ENCODE results near the gene ATXN7L3.
"Not testable (repeated sequence)": the region's sequence is repeated elsewhere in the genome, so short reads cannot be mapped to it uniquely, and the experiment has no call there.

The ATXN7L3 gene, protein sequence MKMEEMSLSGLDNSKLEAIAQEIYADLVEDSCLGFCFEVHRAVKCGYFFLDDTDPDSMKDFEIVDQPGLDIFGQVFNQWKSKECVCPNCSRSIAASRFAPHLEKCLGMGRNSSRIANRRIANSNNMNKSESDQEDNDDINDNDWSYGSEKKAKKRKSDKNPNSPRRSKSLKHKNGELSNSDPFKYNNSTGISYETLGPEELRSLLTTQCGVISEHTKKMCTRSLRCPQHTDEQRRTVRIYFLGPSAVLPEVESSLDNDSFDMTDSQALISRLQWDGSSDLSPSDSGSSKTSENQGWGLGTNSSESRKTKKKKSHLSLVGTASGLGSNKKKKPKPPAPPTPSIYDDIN

DNA sequence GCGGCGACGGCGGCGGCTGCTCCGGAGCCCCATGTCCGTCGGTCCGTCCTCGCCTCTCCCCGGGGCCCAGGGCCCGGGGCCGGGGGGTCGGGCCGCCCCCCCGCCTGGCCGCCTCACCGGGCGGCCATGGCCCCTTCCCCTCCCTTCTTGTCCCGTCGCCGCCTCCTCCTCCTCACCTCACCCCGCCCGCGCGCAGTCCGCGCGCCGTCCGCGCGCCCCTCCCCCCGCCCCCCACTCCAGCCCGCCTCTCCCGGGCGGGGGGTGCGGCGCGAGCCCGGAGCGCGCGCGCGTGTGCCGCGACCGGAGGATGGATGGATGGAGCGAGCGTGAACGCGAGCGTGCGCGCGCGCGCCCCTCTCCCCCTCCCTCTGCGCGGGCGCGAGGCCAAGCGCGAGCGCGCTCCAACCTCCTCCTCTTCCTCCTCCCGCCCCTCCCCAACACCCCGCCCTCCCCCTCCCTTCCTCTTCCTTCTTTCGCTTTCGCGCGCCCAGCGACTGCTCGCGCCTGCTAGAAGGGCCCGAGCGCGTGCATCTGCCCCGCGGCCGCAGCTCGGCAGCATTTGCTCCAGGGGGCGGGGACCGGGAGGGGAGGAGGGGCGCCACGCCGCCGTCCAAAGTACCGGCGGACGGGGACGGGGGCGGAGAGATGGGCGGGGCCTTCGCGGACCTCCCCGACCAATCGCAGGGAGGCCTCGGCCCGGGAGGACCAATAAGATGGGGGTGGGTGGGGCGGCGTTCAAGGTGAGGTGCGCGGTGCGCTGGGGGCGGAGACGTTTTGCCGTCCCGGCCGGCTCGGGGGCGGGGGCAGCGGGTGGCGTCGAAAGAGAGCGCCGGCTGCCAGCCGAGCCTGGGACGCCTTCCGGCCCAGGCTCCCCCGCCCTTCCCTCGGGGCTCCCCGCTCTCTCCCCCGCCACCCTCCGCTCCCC lies at the start of gene ATXN7L3:
TSS of gene ATXN7L3 (minus strand) at position 332 of the 925 bp plus-strand sequence. CDS start 1,814 bp downstream, outside the sequence.
- peak; percentile 97 for DNase-seq (ENCODE audit: low spot score)

DNA sequence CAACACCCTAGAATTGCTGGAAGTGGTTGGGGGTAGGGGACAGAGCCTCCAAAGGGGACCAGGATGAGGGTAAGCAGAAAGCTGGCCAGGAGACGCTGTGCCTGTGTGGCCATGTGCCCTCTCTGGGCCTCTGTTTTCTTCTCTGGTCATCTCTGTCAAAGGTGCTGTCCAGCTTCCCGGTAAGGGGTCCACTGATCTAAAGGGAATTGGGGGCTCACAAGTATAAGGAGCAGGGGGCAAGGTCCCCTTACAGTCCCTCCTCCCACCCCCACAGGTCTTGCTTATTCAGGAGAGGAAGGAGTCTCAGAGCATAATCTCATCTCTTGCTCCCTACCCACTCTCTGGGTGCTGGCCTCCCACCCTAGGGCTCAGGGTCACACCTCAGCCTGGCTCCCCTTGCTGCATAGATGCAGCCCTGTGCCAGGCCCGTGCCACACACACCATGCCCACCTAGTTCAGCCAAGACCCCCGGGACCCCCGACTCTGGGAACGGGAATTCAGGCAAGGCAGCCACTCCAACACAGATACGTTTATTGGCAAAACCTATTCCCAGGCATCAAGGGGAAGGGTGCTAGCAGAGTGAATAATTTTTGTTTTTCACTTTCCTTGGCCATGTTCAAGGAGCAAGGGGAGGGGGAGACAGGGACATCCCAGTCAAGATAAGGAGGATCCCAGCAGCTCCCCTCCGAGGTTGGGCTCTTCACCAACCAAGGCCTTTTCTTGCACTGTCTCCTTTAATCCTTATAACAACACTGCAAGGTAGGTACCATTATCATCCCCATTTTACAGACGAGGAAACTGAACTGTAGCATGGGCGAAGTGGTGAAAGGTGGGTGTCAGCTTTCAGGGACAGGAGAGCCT lies 48.4 kb upstream of the ATXN7L3 start:
- DNase-seq (ENCODE audit: low spot score), result no peak

DNA sequence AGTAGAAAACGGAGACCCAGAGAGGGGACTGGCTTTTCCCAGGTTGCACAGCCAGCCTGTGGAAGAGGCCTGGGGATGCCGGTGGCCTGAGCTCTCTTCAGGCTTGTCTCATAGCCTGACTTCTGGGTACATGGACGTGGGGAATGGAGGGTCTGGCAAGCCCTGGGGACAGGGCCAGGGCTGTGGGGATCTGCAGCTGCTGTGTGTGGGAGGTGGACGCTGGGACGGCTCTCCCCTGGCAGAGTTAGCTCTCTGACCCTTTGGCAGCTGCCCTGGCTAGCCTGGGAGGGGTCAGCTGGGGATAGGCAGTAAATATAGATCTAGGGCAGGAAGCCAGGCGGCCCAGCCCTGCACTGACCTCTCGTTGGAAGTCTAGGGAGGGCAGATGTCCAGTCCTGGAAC lies 47.8 kb upstream of the ATXN7L3 start:
- DNase-seq (ENCODE audit: low spot score), result no peak

DNA sequence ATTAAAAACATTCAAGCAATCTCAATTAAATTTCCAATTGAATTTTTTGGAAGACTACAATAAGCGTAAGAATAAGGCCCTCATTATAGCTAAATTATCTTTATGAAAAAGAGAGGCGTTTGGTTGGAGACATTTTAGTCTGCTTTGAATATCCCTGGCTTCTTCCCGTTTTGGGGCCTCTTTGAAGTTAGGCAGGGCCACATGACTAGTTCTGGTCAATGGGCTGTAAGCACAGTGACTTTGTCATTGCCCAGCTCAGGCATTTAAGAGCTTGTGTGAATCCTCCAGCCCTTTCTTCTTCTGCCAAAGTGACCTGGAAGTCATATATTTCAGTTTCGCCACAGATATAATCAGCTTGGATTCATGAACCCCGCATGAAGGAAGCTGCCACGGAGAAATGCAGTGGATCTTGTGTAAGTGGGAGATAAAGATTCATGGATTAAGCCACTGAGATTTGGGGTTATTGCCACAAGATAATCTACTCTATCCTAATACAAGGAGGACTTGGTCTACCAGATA lies 41.5 kb upstream of the ATXN7L3 start:
- DNase-seq (ENCODE audit: low spot score), result no peak

DNA sequence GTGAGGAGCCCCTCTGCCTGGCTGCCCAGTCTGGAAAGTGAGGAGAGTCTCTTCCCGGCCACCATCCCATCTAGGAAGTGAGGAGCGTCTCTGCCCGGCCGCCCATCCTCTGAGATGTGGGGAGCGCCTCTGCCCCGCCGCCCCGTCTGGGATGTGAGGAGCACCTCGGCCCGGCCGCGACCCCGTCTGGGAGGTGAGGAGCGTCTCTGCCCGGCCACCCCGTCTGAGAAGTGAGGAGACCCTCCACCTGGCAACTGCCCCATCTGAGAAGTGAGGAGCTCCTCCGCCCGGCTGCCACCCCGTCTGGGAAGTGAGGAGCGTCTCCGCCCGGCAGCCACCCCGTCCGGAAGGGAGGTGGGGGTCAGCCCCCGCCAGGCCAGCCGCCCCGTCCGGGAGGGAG lies 38.2 kb upstream of the ATXN7L3 start:
- DNase-seq (ENCODE audit: low spot score), result not testable (repeated sequence)

DNA sequence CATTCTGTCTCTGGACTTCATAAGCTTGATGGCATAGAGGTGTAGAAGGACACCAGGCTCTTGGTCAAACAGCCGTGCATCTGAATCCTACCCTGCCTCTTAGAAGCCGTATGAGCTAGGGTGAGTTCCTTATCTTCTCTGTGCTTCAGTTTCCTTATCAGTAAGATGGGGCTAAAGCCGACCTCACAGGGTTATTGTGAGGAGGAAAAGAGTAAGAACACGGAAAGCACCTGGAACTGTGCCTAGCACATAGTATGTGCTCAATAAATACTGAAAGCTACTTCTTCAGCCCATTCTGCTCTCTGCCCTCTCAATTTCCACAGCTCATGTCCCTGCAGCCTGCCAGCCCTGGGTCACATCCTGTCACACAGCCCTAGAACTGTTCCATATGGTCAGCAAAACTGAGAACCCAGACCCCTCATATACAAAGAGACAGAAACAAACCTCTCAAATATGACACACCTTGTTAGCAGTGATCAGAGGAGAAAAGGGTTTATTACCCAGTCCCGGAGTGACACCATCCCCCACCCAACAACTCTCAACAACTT lies 36.8 kb upstream of the ATXN7L3 start:
- DNase-seq (ENCODE audit: low spot score), result no peak

DNA sequence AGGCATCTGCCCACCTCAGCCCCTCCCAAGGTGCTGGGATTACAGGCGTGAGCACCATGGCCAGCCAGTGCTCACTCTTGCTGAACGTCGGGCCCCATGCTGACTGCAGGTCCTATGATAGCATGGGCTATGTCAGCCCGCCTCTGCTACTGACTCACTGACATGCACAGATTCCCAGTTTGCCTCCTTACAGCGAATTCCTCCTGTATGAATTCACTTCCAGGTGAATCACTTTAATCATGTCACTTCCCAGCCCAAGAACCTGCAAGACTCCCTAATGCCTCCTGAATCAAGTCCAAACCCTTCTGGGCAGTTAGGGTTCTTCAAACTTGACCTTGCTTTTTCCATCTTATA lies 35.9 kb upstream of the ATXN7L3 start:
- no peak for DNase-seq (ENCODE audit: low spot score)

DNA sequence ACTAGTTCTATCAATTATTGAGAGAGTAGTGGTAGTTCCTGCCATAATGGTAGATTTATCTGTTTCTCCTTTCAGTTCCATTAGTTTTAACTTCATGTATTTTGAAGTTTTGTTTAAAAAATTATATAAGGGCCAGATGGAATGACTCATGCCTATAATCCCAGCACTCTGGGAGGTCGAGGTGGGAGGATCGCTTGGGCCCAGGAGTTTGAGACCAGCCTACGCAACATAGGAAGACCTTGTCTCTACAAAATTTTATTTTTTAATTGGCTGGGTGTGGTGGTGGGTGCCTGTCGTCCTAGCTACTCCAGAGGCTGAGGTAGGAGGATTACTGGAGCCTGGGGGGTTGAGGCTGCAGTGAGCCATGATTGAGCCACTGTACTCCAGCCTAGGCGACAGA lies 33.9 kb upstream of the ATXN7L3 start:
- DNase-seq (ENCODE audit: low spot score), result peak; percentile 7

DNA sequence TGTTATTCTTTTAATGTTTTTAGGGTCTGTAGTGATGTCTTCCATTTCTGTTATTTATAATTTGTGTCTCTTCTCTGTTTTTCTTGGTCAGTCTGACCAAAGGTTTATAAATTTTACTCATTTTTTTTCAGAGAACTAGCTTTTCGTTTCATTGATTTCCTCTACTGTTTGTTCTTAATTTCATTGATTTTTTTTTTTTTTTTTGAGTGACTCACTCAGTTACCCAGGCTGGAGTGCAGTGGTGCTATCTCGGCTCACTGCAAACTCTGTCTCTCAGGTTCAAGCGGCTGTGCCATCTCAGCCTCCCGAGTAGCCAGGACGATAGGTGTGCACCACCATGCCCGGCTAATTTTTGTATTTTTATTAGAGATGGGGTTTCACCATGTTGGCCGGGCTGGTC lies 32.4 kb upstream of the ATXN7L3 start:
- DNase-seq (ENCODE audit: low spot score), result no peak

DNA sequence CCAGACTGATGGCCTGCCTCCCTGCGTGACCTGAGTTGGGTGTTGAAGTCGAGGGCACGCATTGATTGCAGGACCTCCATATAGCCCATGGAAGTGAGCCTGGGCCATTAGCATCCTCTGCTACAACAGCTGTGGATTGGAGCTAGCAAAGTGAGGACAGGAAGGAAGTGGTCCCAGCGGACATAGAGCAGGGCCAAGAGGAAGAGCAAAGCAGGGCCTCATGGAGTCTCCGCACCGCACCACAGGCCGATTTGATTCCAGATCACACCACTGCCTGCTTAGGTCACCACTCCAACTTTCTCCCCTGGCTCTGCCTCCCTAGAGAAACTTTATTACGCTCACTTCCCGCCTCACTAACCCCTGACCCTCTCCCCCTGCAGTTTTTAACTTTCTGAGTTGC lies 30.5 kb upstream of the ATXN7L3 start:
- DNase-seq (ENCODE audit: low spot score), result no peak

DNA sequence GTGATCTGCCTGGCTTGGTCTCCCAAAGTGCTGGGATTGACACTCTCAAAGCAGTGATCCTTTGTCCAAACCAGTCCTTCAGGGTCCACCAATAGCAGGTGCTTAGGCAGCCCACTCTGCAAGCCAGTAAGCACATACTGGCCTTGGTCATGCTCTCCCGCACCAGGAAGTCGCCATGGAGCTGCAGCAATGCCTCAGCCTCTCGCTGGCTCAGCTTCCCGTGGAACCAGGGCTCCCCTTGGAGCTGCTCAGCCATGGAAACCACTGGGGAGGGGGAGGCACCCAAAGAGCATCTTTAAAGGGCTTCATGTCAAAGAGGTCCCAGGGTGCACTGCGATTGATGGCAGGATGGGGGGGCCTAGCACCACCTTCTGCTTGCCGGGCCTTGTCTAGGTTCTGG lies 29.4 kb upstream of the ATXN7L3 start:
- no peak for DNase-seq (ENCODE audit: low spot score)

DNA sequence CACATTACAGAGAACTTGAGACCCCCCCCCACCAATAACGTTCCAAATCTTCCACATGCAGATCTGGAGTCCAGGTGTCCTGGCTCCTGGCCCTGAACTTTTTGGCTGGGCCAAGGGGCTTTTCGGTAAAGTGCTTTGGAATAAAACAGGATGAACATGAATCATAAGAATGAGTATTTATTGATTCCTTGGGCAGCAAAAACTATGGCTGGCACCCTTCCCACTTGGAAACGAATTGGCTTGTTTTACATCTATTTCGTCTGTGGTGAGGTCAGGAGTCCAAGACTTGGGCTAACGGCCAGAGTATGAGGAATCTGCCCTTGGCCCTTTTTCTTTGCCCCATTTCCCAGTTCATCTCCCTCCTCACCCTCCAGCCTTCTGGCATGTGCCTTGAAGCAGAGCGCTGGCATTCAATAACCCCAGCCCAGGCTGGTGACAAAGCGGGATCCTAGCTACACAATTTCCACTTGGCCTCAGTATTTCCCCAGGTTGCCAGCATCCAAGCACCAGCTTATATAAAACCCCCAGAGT lies 23.9 kb upstream of the ATXN7L3 start:
- peak; percentile 47 for DNase-seq (ENCODE audit: low spot score)

DNA sequence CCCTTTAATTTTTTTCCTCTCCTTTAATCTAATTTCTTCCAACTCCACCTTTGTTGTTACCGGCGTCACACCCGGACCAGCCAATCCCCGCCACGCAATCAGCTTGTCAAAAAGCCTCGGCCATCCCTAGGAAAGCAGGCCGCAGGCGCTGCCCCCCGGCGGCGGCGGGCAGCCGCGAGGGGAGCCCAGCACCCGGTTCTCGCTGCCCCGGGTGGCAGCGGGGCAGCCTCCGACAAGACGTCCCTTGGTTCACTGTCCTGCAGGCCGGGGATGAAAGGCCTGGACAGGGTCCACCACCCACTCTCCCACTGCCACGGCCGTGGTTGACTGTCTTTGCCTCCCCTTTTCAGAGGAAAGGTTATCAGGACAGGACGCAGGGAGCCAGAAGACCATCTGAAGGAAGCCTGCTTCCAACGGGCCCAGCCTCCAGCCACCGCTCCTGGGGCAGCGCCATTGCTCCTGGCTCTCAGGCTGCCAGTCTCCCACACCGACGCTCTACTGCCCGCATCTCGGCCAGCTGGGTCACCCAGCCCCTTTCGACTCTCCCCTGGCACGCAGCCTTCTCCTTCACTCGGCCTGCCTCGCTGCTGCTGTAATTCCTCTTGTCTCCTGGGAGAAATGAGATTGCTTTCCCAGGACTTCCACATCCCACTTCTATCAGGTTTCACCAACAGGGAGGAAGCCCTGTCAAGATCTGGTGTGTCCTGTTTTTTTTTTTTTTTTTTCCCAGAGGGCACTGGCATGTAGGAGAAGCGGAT lies 22.6 kb upstream of the ATXN7L3 start:
- peak; percentile 89 for DNase-seq (ENCODE audit: low spot score)

DNA sequence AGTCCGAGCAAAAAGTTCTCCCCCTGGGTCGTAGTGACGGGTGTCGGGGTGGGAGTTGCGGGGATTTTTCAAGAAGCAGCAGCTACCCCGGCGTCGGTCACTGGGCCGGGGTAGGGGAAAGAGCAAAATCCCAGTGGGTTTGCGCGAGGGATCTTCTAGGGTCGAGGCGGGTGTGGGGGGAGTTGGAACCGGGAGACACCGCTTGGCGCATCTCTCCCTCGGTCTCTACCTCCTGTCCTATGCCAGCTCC lies 22.1 kb upstream of the ATXN7L3 start:
- DNase-seq (ENCODE audit: low spot score), result no peak

DNA sequence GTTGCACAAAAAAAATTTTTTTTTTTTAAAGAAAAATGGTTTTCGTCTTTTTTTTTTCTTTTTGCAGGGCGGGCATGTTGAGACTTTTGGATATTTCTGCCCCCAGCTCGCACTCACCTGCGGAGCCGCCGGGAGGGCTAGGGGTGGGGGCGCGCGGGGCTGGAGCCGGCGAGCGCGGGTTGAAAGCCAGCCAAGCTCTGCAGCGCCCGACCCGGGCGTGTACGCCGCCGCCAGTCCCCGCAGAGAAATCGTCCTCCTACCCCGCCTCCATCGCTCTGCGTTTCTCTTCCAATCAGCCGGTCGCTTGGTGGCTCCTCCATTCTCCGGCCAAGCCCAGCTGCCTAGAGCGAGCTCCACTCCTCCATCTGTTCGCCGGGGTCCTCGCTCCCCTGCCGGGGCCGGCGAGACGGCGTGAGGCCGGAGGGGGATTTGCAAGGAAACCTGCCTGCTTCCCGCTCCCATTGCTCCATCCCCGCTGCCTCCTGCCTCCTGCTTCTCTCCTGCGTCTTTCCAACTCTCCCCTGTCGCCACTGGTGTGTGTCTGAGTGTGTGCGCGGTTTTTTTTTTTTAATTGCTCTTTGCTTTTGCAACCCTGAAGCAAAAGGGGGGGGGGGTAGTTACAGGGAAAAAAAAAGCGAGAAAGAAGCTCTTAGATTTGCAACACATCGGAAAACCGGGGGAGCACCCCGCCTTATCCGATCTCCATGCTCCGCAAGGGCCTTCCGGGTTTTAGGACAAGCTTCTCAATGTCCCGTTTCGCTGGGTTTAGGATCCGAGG lies 21.6 kb upstream of the ATXN7L3 start:
- DNase-seq (ENCODE audit: low spot score), result peak; percentile 85

DNA sequence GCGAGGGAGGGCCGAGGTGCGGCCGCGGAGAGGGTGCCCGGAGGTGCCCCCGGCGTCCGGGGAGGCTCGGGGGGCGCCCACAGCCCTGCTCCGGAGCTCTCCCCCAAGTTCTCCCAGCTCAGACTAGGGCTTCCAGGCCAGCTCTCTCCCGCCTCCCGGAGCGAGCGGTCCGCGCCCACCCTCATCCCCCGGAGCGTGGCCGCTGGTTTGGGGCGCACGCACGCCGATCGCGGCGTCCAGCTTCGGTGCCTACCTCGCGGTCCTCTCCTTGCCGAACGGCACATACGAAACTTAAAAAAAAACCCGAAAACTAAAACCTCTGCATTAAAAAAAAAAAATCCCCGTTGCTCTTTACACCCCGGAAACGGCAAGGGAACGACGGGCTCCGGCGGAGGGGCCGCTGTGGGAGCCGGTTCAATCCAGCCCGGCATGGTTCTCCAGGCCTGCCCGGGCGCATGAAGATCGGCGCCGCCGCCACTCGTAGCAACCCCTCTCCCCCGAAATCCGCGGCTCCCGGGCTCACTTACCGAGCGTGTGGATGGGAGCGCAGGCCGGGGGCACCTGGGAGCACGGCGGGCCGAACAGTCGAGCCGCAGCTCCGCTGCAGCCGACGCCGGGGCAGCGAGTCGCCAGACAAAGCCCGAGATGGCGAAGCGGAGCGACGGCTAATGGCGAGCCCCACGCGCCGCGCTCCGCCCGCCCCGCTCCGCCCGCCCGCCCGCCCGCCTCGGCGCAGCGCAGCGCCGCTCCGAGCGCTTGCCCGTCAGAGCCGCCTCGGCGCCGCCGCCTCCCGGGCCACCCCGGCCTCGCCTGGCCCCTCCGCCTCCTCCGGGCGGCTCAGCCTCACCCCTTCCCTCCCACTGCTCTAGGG lies 20.8 kb upstream of the ATXN7L3 start:
- peak; percentile 40 for DNase-seq (ENCODE audit: low spot score)

DNA sequence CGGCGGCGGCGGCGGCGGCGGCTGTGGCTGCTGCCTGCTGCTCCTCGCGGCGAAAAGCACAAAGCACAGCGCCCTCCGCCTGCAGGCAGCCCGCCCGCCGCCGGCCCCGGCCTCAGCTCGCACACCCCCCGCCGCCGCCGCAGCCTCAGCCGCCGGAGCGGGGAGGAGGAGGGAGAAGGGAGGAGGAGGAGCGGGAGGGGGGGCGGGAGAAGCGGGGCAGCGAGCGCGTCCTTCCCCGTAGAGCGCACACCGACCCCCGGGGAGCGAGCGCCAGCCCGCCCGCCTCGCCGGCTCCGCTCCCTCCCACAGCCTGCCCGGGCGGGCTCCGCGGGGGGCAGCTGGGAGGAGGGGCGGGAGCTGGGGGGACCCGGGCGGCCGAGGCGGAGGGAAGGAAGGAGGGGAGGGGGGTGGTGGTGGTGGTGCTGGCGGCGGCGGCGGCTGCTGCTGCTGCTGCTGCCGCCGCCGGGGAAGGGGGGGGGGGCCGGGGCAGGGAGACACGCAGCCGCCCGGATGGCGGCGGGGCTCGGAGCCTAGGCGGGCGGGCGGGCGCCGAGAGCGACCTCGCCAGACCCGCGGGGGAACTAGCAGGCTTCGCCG lies 20.0 kb upstream of the ATXN7L3 start, which contains the start of gene UBTF:
TSS of gene UBTF (minus strand) at position 60 of the 597 bp plus-strand sequence. CDS start 1,446 bp downstream, outside the sequence.
- peak; percentile 71 for DNase-seq (ENCODE audit: low spot score)

DNA sequence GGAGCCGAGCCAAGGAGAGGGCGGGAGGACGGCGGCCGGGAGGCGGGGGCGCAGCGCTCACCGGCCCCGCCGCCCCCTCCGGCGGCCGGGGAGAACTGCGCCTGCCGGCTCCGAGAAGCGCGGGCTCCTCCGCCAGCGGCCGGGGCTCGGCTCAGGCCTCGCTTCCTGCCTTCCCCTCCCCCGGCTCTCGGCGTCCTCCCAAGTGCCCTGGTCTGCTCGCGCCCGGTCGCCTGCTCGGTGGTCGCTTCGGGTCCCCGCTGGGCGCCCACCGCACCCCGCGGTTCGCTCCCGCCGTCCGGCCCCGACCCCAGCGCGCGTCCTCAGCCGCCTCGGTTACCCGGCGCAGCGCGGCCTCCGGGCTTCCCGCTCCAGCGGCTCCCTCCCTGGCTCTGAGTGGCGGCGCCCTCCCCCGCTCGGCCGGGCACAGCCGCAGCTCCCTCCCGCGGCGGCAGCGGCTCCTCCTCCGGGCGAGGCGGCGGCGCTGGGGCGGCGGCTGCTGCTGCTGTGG lies 19.5 kb upstream of the ATXN7L3 start:
- DNase-seq (ENCODE audit: low spot score), result peak; percentile 25

Measured in Ammon's horn (tissue), 1 donor.